ENCODE data around the gene CDH13. TPM values are rescaled to one million over a fixed set of nuclear protein-coding genes. Genes with fewer than 3 reads are reported as not detected.

Gene CDH13
- total RNA-seq, 1 experiment from 2014 or later = 2.1 TPM

DNA sequence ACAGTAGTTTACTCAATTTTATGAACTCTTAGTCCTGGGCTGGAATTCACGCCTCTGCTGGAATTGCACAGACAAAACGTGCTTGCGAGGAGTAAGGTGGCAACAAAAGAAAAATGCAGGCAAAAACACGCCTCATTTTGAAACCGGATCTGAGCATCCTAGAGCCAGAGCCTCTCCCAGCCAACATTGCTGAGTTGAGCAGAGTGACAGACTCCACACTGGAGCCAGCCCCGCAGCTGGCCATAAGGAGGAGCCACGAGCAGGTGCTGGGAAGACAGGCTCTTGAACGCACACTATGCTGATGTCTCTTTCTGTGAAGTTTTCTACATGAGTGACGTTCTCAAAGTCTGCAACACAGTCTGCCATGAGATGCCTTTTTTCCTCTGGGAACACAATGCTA, 1166.4 kb downstream of the CDH13 start:
- H3K27me3 ChIP-seq (replicated peaks; ENCODE audit: insufficient read depth, low read depth, low read length, poor library complexity) = peaks cover 41% of the 10 kb centered on the region
- no peaks in the 10 kb centered on the region for H3K36me3 ChIP-seq (ENCODE audit: insufficient read depth, low read length, poor library complexity, severe bottlenecking)
- H3K27ac ChIP-seq (ENCODE audit: low read depth, low read length, poor library complexity, severe bottlenecking) = no peak overlapping the region
- H3K4me1 ChIP-seq (ENCODE audit: insufficient read depth, low read length, poor library complexity, severe bottlenecking) = no peaks in the 10 kb centered on the region
- TF ChIP-seq EZH2 (IDR thresholded peaks at IDR 0.05; ENCODE audit: borderline replicate concordance, low read depth, low read length, poor library complexity, severe bottlenecking) = no peak
- TF ChIP-seq, protein P1, sequence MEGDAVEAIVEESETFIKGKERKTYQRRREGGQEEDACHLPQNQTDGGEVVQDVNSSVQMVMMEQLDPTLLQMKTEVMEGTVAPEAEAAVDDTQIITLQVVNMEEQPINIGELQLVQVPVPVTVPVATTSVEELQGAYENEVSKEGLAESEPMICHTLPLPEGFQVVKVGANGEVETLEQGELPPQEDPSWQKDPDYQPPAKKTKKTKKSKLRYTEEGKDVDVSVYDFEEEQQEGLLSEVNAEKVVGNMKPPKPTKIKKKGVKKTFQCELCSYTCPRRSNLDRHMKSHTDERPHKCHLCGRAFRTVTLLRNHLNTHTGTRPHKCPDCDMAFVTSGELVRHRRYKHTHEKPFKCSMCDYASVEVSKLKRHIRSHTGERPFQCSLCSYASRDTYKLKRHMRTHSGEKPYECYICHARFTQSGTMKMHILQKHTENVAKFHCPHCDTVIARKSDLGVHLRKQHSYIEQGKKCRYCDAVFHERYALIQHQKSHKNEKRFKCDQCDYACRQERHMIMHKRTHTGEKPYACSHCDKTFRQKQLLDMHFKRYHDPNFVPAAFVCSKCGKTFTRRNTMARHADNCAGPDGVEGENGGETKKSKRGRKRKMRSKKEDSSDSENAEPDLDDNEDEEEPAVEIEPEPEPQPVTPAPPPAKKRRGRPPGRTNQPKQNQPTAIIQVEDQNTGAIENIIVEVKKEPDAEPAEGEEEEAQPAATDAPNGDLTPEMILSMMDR (conservative IDR thresholded peaks at IDR 0.05; ENCODE audit: low read depth, low read length) = no peak
- BruUV-seq (replicated peaks) = no TSS peak
- POLR2A ChIA-PET (ENCODE audit: low non-redundant PET) = no interaction called here
- no peak for DNase-seq (ENCODE audit: low spot score)
- intact Hi-C loops (cut with micrococcal nuclease; ENCODE audit: unreplicated experiment) = no loop called here
- CTCF ChIA-PET = no interaction called here
- H3K4me3 ChIP-seq (ENCODE audit: low read depth, low read length, poor library complexity, severe bottlenecking) = no peak overlapping the region
- H3K9me3 ChIP-seq (ENCODE audit: low read depth, low read length, poor library complexity, severe bottlenecking) = no peaks in the 10 kb centered on the region

DNA sequence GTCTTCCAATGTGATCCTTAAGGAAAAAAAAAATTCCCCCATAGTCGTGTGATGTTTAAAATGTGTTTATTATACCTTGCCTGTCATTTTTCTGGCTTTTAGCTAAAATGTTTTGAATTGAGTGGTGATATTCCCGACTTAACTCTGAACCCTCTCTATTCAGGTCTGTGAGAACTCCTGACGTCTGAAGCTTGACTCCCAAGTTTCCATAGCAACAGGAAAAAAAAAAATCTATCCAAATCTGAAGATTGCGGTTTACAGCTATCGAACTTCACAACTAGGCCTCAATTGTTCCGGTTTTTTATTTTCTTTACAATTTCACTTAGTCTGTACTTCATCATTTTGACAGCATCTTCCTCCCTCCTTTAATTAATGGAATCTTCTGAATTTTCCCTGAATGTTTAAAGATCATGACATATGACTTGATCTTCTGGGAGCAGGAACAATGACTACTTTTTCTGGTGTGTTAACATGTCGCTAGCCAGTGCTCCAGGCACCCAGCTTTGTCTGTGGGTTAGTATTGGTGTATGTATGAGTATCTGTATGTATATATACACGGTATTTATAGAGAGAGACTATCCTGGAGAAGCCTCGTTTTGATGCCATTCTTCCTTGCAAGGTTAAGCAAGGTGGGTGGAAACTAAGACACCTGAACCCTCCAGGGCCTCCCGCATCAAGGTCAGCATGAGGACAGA, 1168.2 kb downstream of the CDH13 start:
- no peaks in the 10 kb centered on the region for H3K9me3 ChIP-seq (ENCODE audit: low read depth, low read length, poor library complexity, severe bottlenecking)
- no peak for TF ChIP-seq EZH2 (IDR thresholded peaks at IDR 0.05; ENCODE audit: borderline replicate concordance, low read depth, low read length, poor library complexity, severe bottlenecking)
- TF ChIP-seq, protein P1 (conservative IDR thresholded peaks at IDR 0.05; ENCODE audit: low read depth, low read length) = no peak
- intact Hi-C loops (cut with micrococcal nuclease; ENCODE audit: unreplicated experiment) = no loop called here
- CTCF ChIA-PET = no interaction called here
- POLR2A ChIA-PET (ENCODE audit: low non-redundant PET) = no interaction called here
- no peaks in the 10 kb centered on the region for H3K36me3 ChIP-seq (ENCODE audit: insufficient read depth, low read length, poor library complexity, severe bottlenecking)
- H3K27me3 ChIP-seq (replicated peaks; ENCODE audit: insufficient read depth, low read depth, low read length, poor library complexity) = peaks cover 51% of the 10 kb centered on the region
- no peak overlapping the region for H3K27ac ChIP-seq (ENCODE audit: low read depth, low read length, poor library complexity, severe bottlenecking)
- no peak overlapping the region for H3K4me3 ChIP-seq (ENCODE audit: low read depth, low read length, poor library complexity, severe bottlenecking)
- no peak for DNase-seq (ENCODE audit: low spot score)
- no TSS peak for BruUV-seq (replicated peaks)
- no peaks in the 10 kb centered on the region for H3K4me1 ChIP-seq (ENCODE audit: insufficient read depth, low read length, poor library complexity, severe bottlenecking)

DNA sequence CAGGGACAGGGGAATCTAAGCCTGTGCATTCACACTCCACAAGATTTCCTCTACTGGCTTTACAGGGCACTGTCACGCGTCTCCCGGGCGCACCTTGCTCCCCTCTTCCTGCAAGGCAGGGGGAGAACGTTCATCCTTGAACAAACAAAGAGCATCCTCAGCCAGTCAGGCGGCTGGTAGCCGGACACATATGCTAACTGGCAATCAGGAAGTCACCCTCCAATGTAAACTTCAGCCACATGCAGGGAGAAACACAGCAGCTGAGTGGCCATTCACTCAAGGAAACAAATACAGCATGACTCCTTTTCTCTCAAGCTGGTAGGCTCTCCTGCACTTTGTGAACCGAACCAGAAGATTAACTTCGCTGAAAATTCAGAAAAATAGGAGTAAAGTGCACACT, 1170.2 kb downstream of the CDH13 start:
- Histone ChIP-seq H3K4me3 (ENCODE audit: low read depth, low read length, poor library complexity, severe bottlenecking) (no peak overlapping the region), H3K9me3 (ENCODE audit: low read depth, low read length, poor library complexity, severe bottlenecking) (no peaks in the 10 kb centered on the region), H3K27me3 (replicated peaks; ENCODE audit: insufficient read depth, low read depth, low read length, poor library complexity) (peaks cover 56% of the 10 kb centered on the region), H3K4me1 (ENCODE audit: insufficient read depth, low read length, poor library complexity, severe bottlenecking) (no peaks in the 10 kb centered on the region), H3K27ac (ENCODE audit: low read depth, low read length, poor library complexity, severe bottlenecking) (no peak overlapping the region), H3K36me3 (ENCODE audit: insufficient read depth, low read length, poor library complexity, severe bottlenecking) (no peaks in the 10 kb centered on the region)
- BruUV-seq (replicated peaks) = no TSS peak
- CTCF ChIA-PET = no interaction called here
- intact Hi-C loops (cut with micrococcal nuclease; ENCODE audit: unreplicated experiment) = no loop called here
- POLR2A ChIA-PET (ENCODE audit: low non-redundant PET) = no interaction called here
- no peak for DNase-seq (ENCODE audit: low spot score)
- no peak for TF ChIP-seq EZH2 (IDR thresholded peaks at IDR 0.05; ENCODE audit: borderline replicate concordance, low read depth, low read length, poor library complexity, severe bottlenecking)
- TF ChIP-seq, protein P1 (conservative IDR thresholded peaks at IDR 0.05; ENCODE audit: low read depth, low read length) = no peak

Data from A673 (cell line).